Endothelial cell of umbilical vein (primary cell): ENCODE data around the gene PROM1.

Experiments
- JUN ChIP-seq: IDR thresholded peaks from 2 replicates; pipeline ENCODE4 v1.6.1; 2011; ENCODE audit warnings: borderline replicate concordance, low read depth; ENCODE audit not compliant: insufficient read length, insufficient read depth
- TF ChIP-seq, protein P1 (sequence below), 2 donors: IDR thresholded peaks; 1 replicate in 1 of 2; 2 replicates in 1 of 2; pipeline ENCODE4 v1.5.1; 2011; ENCODE audit warnings: low read length in 2 of 2, mild to moderate bottlenecking in 2 of 2, moderate library complexity in 2 of 2, control low read depth in 1 of 2, inconsistent platforms in 1 of 2, low read depth in 1 of 2; ENCODE audit not compliant: insufficient read depth in 1 of 2; ENCODE audit errors: extremely low read depth in 1 of 2
- TF ChIP-seq, protein P2 (sequence below): IDR thresholded peaks from 2 replicates; pipeline ENCODE4 v1.6.1; 2011; ENCODE audit not compliant: insufficient read depth, insufficient read length

DNA sequence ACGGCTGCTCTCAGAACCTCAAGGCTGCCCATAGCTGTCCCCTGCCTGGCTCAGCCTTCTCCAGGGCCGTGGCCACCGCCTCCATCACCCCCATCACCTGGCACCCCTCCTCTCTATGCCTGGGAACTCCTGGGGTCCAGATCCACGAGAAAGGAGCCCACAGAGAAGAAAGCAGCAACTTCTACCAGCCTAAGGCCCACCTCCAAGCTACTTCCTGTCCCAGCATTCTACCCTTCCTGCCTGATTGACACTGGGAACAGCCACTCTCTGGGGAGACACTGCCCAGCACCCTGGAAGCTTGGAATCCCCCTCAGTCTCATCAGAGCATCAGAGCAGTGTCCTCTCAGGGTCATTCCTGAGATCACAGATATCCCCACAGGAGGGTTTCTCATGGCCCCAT is 36.9 kb upstream of the PROM1 start:
- TF ChIP-seq, protein P1, sequence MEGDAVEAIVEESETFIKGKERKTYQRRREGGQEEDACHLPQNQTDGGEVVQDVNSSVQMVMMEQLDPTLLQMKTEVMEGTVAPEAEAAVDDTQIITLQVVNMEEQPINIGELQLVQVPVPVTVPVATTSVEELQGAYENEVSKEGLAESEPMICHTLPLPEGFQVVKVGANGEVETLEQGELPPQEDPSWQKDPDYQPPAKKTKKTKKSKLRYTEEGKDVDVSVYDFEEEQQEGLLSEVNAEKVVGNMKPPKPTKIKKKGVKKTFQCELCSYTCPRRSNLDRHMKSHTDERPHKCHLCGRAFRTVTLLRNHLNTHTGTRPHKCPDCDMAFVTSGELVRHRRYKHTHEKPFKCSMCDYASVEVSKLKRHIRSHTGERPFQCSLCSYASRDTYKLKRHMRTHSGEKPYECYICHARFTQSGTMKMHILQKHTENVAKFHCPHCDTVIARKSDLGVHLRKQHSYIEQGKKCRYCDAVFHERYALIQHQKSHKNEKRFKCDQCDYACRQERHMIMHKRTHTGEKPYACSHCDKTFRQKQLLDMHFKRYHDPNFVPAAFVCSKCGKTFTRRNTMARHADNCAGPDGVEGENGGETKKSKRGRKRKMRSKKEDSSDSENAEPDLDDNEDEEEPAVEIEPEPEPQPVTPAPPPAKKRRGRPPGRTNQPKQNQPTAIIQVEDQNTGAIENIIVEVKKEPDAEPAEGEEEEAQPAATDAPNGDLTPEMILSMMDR (IDR thresholded peaks at IDR 0.05; ENCODE audit: extremely low read depth in 1 of 2, insufficient read depth in 1 of 2, low read depth in 1 of 2, low read length in 2 of 2), result no peak
- TF ChIP-seq, protein P2, sequence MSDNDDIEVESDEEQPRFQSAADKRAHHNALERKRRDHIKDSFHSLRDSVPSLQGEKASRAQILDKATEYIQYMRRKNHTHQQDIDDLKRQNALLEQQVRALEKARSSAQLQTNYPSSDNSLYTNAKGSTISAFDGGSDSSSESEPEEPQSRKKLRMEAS, result no peak
- no peak for TF ChIP-seq JUN
